ENCODE results near the gene MED25. TPM values are rescaled to one million over a fixed set of nuclear protein-coding genes. Genes with fewer than 3 reads are reported as not detected.
A peak's percentile ranks its signal among the peaks of the same experiment; 100 is the strongest.

The MED25 gene
- total and polyA plus RNA-seq, 2 of the 8 experiments (the other 6 are each of a cell fraction or from before 2014, with no cell fraction given) = 21.6 to 71.4 TPM

DNA sequence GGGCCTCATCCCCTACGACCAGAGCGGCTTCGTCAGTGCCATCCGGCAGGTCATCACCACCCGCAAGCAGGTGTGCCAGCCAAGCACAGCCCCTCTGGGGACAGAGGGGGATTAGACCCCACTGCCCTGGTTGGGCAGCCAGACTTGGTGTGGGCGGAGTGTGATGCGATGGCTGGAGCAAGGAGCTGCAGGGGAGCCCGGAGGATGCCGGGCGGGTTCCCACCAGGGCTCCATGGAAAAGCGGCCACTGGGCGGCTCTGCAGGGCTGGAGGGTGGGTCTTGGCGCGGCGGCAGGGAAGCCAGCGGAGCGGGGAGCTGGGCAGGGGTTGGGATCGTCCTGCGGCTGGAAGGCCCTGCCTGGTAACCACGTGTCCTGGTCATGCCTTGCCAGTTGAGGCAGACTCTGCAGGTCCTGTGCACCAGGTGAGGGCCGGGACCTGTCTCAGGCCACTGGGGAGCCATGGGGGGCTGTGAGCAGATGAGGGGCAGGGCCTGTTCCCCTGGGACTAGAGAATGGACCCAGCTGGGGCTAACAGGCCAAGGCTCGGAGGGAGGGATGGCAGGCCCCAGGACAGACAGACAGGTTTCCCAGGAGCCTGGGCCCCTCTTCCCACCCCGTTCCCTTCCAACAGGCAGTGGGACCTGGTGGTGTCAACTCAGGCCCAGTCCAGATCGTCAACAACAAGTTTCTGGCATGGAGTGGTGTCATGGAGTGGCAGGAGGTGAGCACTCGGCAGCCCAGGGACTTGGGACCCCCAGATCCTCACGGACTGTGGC lies 39.2 kb downstream of the MED25 start:
- Histone ChIP-seq H3K4me1 (replicated peaks in 1 of 4; ENCODE audit: control insufficient read depth in 3 of 4, insufficient read depth in 4 of 4, low read length in 3 of 4) (peaks cover 0 to 9% (median 5%) of the 10 kb centered on the region in 4 experiments; a peak in 5 of 7 replicates), H4K91ac (replicated peaks; ENCODE audit: insufficient read length, low read length) (no peak overlapping the region), H3K9me3 (ENCODE audit: insufficient read depth in 2 of 2, low read depth in 1 of 2, low read length in 1 of 2) (no peaks in the 10 kb centered on the region), H3K4me3 (ENCODE audit: extremely low read depth in 1 of 4, insufficient read depth in 2 of 4, low read depth in 3 of 4, low read length in 4 of 4) (no peak overlapping the region), H4K8ac (ENCODE audit: extremely low read depth, insufficient read depth, low read length) (no peak overlapping the region), H3K23me2 (ENCODE audit: low read depth, low read length) (peaks cover 1% of the 10 kb centered on the region; the same call in 1 of the 2 replicates), H3K14ac (ENCODE audit: insufficient read length) (no peak overlapping the region), H2AK5ac (ENCODE audit: low read depth, low read length) (no peak overlapping the region), H3K79me1 (ENCODE audit: low read depth, low read length) (peaks cover 16% of the 10 kb centered on the region), H3K27ac (ENCODE audit: low read depth, low read length) (no peak overlapping the region), H3K9ac (replicated peaks in 1 of 4; ENCODE audit: extremely low read depth in 1 of 4, low read depth in 3 of 4, low read length in 3 of 4) (no peak overlapping the region), H4K5ac (ENCODE audit: insufficient read length, low read depth, low read length) (no peak overlapping the region), H3K4ac (replicated peaks; ENCODE audit: insufficient read length, low read depth, low read length) (no peak overlapping the region), H3K27me3 (replicated peaks in 1 of 4; ENCODE audit: control insufficient read depth in 3 of 4, extremely low read depth in 1 of 4, insufficient read depth in 3 of 4, low read length in 3 of 4) (no peaks in the 10 kb centered on the region), H3K36me3 (ENCODE audit: control insufficient read depth in 2 of 4, insufficient read depth in 4 of 4, low read length in 3 of 4) (peaks cover 21 to 77% (median 47%) of the 10 kb centered on the region in 4 experiments), H3K18ac (ENCODE audit: extremely low read depth, low read length) (no peak overlapping the region), H2BK12ac (ENCODE audit: low read depth, low read length) (no peak overlapping the region), H2BK120ac (replicated peaks; ENCODE audit: low read depth, low read length) (no peak overlapping the region), H3K4me2 (ENCODE audit: insufficient read depth in 1 of 2, low read depth in 2 of 2, low read length in 2 of 2) (no peak overlapping the region), H3K23ac (ENCODE audit: insufficient read length) (no peak overlapping the region), H2BK15ac (ENCODE audit: low read length) (no peak overlapping the region), H3K79me2 (ENCODE audit: control insufficient read depth in 1 of 2, insufficient read depth in 2 of 2, low read length in 2 of 2) (peaks cover 10 to 23% of the 10 kb centered on the region in 2 experiments), H2BK20ac (ENCODE audit: low read length) (no peak overlapping the region), H3K56ac (replicated peaks; ENCODE audit: insufficient read length, low read depth, low read length) (no peak overlapping the region), H2AFZ (ENCODE audit: low read length) (no peak overlapping the region), H4K20me1 (replicated peaks in 1 of 2; ENCODE audit: control insufficient read depth in 1 of 2, insufficient read depth in 2 of 2, low read length in 2 of 2) (peaks cover 48 to 61% of the 10 kb centered on the region in 2 experiments), H2BK5ac (ENCODE audit: low read depth, low read length) (no peak overlapping the region)
- DNase-seq (ENCODE audit: low read depth in 1 of 2, low spot score in 2 of 2) (no peak), FAIRE-seq (no peak)
- 93% methylated on average over 24 of the region's 26 CpGs; no CpG with 5 or more reads in 1 of the 2 experiments for WGBS, 2 experiments (ENCODE audit: extremely low coverage in 1 of 2, insufficient coverage in 1 of 2, insufficient read length in 1 of 2, insufficient replicate concordance in 2 of 2, low coverage in 1 of 2, low lambda C conversion rate in 2 of 2, missing lambda C conversion rate in 1 of 2)
- ChIA-PET CTCF (ENCODE audit: partially characterized antibody) (interaction anchor here (1.7 kb wide), 2 partner anchors 9 to 31 kb away, joined by 3 to 4 read pairs; no protein-coding TSS in a partner anchor), POLR2A (ENCODE audit: partially characterized antibody) (interaction anchor here (0.6 to 12.4 kb wide), 16 partner anchors 9 to 179 kb away, joined by 3 to 247 read pairs (median 4); partner anchors contain the start of genes AKT1S1, FUZ, MED25 and PNKP)
- TF ChIP-seq, protein P1, sequence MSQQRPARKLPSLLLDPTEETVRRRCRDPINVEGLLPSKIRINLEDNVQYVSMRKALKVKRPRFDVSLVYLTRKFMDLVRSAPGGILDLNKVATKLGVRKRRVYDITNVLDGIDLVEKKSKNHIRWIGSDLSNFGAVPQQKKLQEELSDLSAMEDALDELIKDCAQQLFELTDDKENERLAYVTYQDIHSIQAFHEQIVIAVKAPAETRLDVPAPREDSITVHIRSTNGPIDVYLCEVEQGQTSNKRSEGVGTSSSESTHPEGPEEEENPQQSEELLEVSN (IDR thresholded peaks at IDR 0.05) = no peak
- no peak for TF ChIP-seq SP2 (IDR thresholded peaks at IDR 0.05; ENCODE audit: low read length)
- TF ChIP-seq POLR2A (IDR thresholded peaks at IDR 0.05; ENCODE audit: control extremely low read depth in 1 of 2, low read depth in 2 of 2, low read length in 2 of 2) = peak in 1 of 2 experiments; percentile 64; a peak in 1 of 3 replicates
- TF ChIP-seq YY1 (IDR thresholded peaks at IDR 0.05; ENCODE audit: low read depth, low read length) = no peak
- TF ChIP-seq POLR2AphosphoS5 (IDR thresholded peaks at IDR 0.05; ENCODE audit: low read depth, low read length) = peak; percentile 87; the same call in 1 of the 2 replicates
